B cell (primary cell): Measurements from ENCODE around the gene NPFF. TPM values are rescaled to one million over a fixed set of nuclear protein-coding genes. Genes with fewer than 3 reads are reported as not detected.

Experiments used
- ATAC-seq: fragments of 200-7000 bp; cut with Tn5 transposase; one replicate; pipeline ENCODE4 v1.10.0; 2021; ENCODE audit warnings: low read depth, mild to moderate bottlenecking, moderate number of reproducible peaks, moderate library complexity
- CTCF ChIA-PET: fragments of 350-600 bp; sonication (Branson Sonifier 250); formaldehyde crosslinking; loops from one replicate; lab custom pipeline; 2021; ENCODE audit warnings: antibody characterized with exemption, inconsistent platforms; lab: Charles Lee
- POLR2A ChIA-PET: fragments of 350-600 bp; sonication (Branson Sonifier 250); formaldehyde crosslinking; loops from one replicate; lab custom pipeline; 2021; ENCODE audit warnings: antibody characterized with exemption; lab: Charles Lee
- DNase-seq: peaks from one replicate; pipeline ENCODE4 v3.0.0; 2013
- H2AFZ ChIP-seq: 2 replicates; pipeline ENCODE4 v1.6.1; 2012; ENCODE audit warnings: mild to moderate bottlenecking, low read depth, low read length; ENCODE audit not compliant: insufficient read depth, poor library complexity, severe bottlenecking
- H3K27ac ChIP-seq, 2 donors: 1 replicate in 1 of 2; 2 replicates in 1 of 2; pipeline ENCODE4 v1.5.1; 2012 to 2013; ENCODE audit warnings: low read length in 2 of 2, mild to moderate bottlenecking in 2 of 2, moderate library complexity in 1 of 2
- H3K27me3 ChIP-seq, 4 experiments: fragments of 200-600 bp in 1 of 4; sonication (generic) in 1 of 4; replicated peaks in 1 of 4; 1 replicate in 2 of 4; 2 replicates in 2 of 4; pipeline versions ENCODE4 v1.6.1 to v1.7.0; 2013 to 2016; ENCODE audit warnings: low read length in 3 of 4, mild to moderate bottlenecking in 2 of 4, mixed read lengths in 1 of 4, moderate library complexity in 1 of 4; ENCODE audit not compliant: insufficient read depth in 4 of 4, control insufficient read depth in 3 of 4; ENCODE audit errors: control extremely low read depth in 1 of 4
- H3K36me3 ChIP-seq, 2 experiments: replicated peaks in 1 of 2; 1 replicate in 1 of 2; 2 replicates in 1 of 2; pipeline versions ENCODE4 v1.6.1 to v1.7.1; 2013; ENCODE audit warnings: low read length in 1 of 2; ENCODE audit not compliant: insufficient read depth in 2 of 2, control insufficient read depth in 1 of 2; ENCODE audit errors: control extremely low read depth in 1 of 2, extremely low read depth in 1 of 2
- H3K4me1 ChIP-seq, 2 donors: fragments of 200-600 bp in 1 of 2; sonication (generic) in 1 of 2; 1 replicate in 1 of 2; 2 replicates in 1 of 2; pipeline versions ENCODE4 v1.5.1 to v1.6.1; 2013 to 2017; ENCODE audit warnings: low read length in 2 of 2; ENCODE audit not compliant: control insufficient read depth in 2 of 2, insufficient read depth in 2 of 2
- H3K4me2 ChIP-seq: replicated peaks from 2 replicates; pipeline ENCODE3; 2012; ENCODE audit warnings: mild to moderate bottlenecking, low read depth, low read length; ENCODE audit not compliant: poor library complexity, severe bottlenecking
- H3K4me3 ChIP-seq, 5 experiments: fragments of 200-600 bp in 1 of 5; sonication (generic) in 1 of 5; 1 replicate in 3 of 5; 2 replicates in 2 of 5; pipeline versions ENCODE4 v1.5.1 to v1.7.0; 2011 to 2016; ENCODE audit warnings: low read length in 4 of 5, mild to moderate bottlenecking in 4 of 5, low read depth in 2 of 5, control low read depth in 1 of 5, moderate library complexity in 1 of 5; ENCODE audit not compliant: insufficient read depth in 1 of 5; ENCODE audit errors: control extremely low read depth in 1 of 5, extremely low read depth in 1 of 5
- H3K79me2 ChIP-seq: fragments of 200-600 bp; sonication (generic); one replicate; pipeline ENCODE4 v1.6.0; 2016; ENCODE audit warnings: low read length; ENCODE audit not compliant: control insufficient read depth, insufficient read depth
- H3K9ac ChIP-seq: fragments of 200-600 bp; sonication (generic); 2 replicates; pipeline ENCODE4 v1.6.1; 2017; ENCODE audit warnings: mild to moderate bottlenecking, low read length, moderate library complexity
- H3K9me3 ChIP-seq, 3 donors: one replicate each; pipeline versions ENCODE4 v1.6.1 to v1.7.1; 2013; ENCODE audit warnings: low read length in 2 of 3; ENCODE audit not compliant: control insufficient read depth in 2 of 3, insufficient read depth in 1 of 3; ENCODE audit errors: control extremely low read depth in 1 of 3
- H4K20me1 ChIP-seq: 2 replicates; pipeline ENCODE4 v1.6.0; 2012; ENCODE audit warnings: mild to moderate bottlenecking, low read length; ENCODE audit not compliant: insufficient read depth, control insufficient read depth, poor library complexity, severe bottlenecking
- H3K27ac Mint-ChIP-seq: one replicate; pipeline ENCODE4 v1.8.0; 2021; ENCODE audit warnings: mixed read lengths
- H3K27me3 Mint-ChIP-seq: one replicate; pipeline ENCODE4 v1.8.0; 2021; ENCODE audit warnings: mixed read lengths
- H3K4me1 Mint-ChIP-seq: one replicate; pipeline ENCODE4 v1.8.0; 2021; ENCODE audit warnings: mixed read lengths
- H3K4me3 Mint-ChIP-seq: one replicate; pipeline ENCODE4 v1.8.0; 2021; ENCODE audit warnings: mixed read lengths
- H3K9me3 Mint-ChIP-seq: one replicate; pipeline ENCODE4 v1.8.0; 2022; ENCODE audit warnings: mixed read lengths; ENCODE audit not compliant: insufficient read depth
- EZH2 ChIP-seq: IDR thresholded peaks from 2 replicates; pipeline ENCODE4 v1.6.1; 2012; ENCODE audit warnings: borderline replicate concordance, low read depth, mild to moderate bottlenecking, moderate library complexity, low read length; ENCODE audit not compliant: insufficient read depth, poor library complexity, severe bottlenecking
- WGBS: methylation state at CpG from one replicate; pipeline ENCODE4 v1.1.5; 2013; ENCODE audit warnings: missing lambda C conversion rate; ENCODE audit not compliant: insufficient coverage; 5-methylcytosine and 5-hydroxymethylcytosine counted together
- intact Hi-C: fragments of 100-400 bp; cut with micrococcal nuclease; formaldehyde crosslinking; loops from one replicate; pipeline ENCODE4 v1.10.0; 2022
- polyA plus RNA-seq: library from polyadenylated mRNA; depleted of rRNA; stranded (reverse); fragments of >200 nt; gene quantifications from 2 replicates; pipeline ENCODE4 v1.2.3, GENCODE V29; 2012
- total RNA-seq, 2 donors: library from RNA; stranded (reverse); fragments of 120-200 nt in 1 of 2; gene quantifications; 1 replicate in 1 of 2; 2 replicates in 1 of 2; pipeline versions ENCODE4 v1.2.3 to v1.2.4, GENCODE V29; 2013 to 2022
- TF ChIP-seq, protein P1 (sequence below): fragments of 200-600 bp; IDR thresholded peaks from one replicate; pipeline ENCODE4 v1.8.0; 2022; ENCODE audit warnings: antibody characterized with exemption, mild to moderate bottlenecking

The NPFF gene
- total and polyA plus RNA-seq, 2 donors (not counting 1 experiment from before 2014, with no cell fraction given), result 0.34 TPM; not detected in 1

DNA sequence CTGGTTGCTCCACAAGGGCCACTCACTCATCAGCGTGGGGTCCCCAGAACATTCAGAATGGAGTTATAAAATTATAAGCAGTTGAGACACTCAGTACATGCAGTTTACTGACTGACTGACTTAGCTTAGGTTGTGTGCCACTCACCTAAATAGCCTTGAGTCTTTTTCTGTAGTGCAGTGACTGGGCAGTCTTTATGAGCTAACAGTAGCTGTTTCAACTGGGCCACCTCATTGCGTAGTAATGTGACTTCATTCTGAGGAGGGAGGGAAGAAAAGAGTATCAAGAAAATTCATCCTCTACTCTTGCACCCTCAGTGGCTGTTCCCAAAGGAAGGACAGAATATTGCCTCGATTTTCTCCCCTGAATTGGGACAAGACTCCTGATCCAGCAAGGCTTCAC lies 15.8 kb upstream of the NPFF start:
- Histone ChIP-seq H3K79me2 (no peaks in the 10 kb centered on the region), H3K4me2 (no peak overlapping the region), H4K20me1 (no peaks in the 10 kb centered on the region), H3K4me1 (no peaks in the 10 kb centered on the region), H3K9me3 (no peaks in the 10 kb centered on the region), H3K9ac (no peak overlapping the region), H2AFZ (no peak overlapping the region), H3K4me3 (no peak overlapping the region), H3K36me3 (peaks cover 13 to 74% of the 10 kb centered on the region in 2 experiments), H3K27me3 (no peaks in the 10 kb centered on the region), H3K27ac (no peak overlapping the region)
- Mint-ChIP-seq H3K27ac (no peak overlapping the region), H3K4me3 (no peak overlapping the region), H3K9me3 (no peaks in the 10 kb centered on the region), H3K4me1 (no peaks in the 10 kb centered on the region), H3K27me3 (no peaks in the 10 kb centered on the region)
- 100% methylated on average over 1 of the region's 3 CpGs for WGBS
- intact Hi-C loops, result no loop called here
- TF ChIP-seq EZH2, result no peak
- TF ChIP-seq, protein P1, sequence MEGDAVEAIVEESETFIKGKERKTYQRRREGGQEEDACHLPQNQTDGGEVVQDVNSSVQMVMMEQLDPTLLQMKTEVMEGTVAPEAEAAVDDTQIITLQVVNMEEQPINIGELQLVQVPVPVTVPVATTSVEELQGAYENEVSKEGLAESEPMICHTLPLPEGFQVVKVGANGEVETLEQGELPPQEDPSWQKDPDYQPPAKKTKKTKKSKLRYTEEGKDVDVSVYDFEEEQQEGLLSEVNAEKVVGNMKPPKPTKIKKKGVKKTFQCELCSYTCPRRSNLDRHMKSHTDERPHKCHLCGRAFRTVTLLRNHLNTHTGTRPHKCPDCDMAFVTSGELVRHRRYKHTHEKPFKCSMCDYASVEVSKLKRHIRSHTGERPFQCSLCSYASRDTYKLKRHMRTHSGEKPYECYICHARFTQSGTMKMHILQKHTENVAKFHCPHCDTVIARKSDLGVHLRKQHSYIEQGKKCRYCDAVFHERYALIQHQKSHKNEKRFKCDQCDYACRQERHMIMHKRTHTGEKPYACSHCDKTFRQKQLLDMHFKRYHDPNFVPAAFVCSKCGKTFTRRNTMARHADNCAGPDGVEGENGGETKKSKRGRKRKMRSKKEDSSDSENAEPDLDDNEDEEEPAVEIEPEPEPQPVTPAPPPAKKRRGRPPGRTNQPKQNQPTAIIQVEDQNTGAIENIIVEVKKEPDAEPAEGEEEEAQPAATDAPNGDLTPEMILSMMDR, result no peak
- ChIA-PET POLR2A (interaction anchor here (1.1 kb wide), 1 partner anchor 14 kb away, joined by 3 read pairs; no protein-coding TSS in a partner anchor), CTCF (interaction anchor here (1.0 to 1.6 kb wide), 2 partner anchors 153 to 179 kb away, joined by 3 to 4 read pairs; partner anchors contain the start of gene ATP5MC2)
- DNase-seq (no peak), ATAC-seq (no peak)

DNA sequence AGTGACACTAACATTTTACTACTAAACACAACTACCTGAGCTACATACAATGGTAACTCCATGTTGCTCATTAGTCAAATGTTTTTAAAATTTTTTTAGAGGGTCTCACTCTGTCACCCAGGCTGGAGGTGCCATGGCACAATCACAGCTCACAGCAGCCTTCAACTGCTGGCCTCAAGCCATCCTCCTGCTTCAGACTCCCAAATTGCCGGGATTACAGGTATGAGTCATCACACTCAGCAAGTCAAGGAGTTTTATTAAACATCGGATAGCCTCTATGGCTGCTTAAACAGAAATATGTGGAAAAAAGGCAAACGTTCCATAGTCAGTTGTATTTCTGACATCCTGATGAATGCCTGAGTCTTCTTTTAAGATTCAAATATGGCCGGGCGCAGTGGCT lies 11.1 kb upstream of the NPFF start:
- Histone ChIP-seq H3K36me3 (peaks cover 10 to 88% of the 10 kb centered on the region in 2 experiments), H3K4me1 (no peaks in the 10 kb centered on the region), H3K9ac (no peak overlapping the region), H3K27me3 (no peaks in the 10 kb centered on the region), H3K9me3 (no peaks in the 10 kb centered on the region), H4K20me1 (no peaks in the 10 kb centered on the region), H3K4me2 (no peak overlapping the region), H3K4me3 (no peak overlapping the region), H3K79me2 (no peaks in the 10 kb centered on the region), H3K27ac (no peak overlapping the region), H2AFZ (no peak overlapping the region)
- CTCF ChIA-PET, result interaction anchor here (0.7 to 5.7 kb wide), 3 partner anchors 9 to 224 kb away, joined by 3 to 35 read pairs (median 3); no protein-coding TSS in a partner anchor
- Mint-ChIP-seq H3K4me3 (no peak overlapping the region), H3K4me1 (no peaks in the 10 kb centered on the region), H3K9me3 (no peaks in the 10 kb centered on the region), H3K27ac (no peak overlapping the region), H3K27me3 (no peaks in the 10 kb centered on the region)
- WGBS, result 96% methylated on average over 5 of the region's 5 CpGs
- intact Hi-C loops, result no loop called here
- TF ChIP-seq EZH2, result no peak
- TF ChIP-seq, protein P1, result no peak
- no peak for DNase-seq
- POLR2A ChIA-PET, result interaction anchor here (0.5 kb wide), 1 partner anchor 244 kb away, joined by 5 read pairs; no protein-coding TSS in a partner anchor
- ATAC-seq, result no peak
